Psoas muscle (tissue), 8 donors: ENCODE measurements around the gene MATN1. TPM values are rescaled to one million over a fixed set of nuclear protein-coding genes. Genes with fewer than 3 reads are reported as not detected.
"Not testable (repeated sequence)": the region's sequence is repeated elsewhere in the genome, so short reads cannot be mapped to it uniquely, and the experiment has no call there.

Source experiments
- ATAC-seq, 4 donors: fragments of 200-7000 bp; cut with Tn5 transposase; one replicate each; pipeline ENCODE4 v1.9.1; 2020; ENCODE audit warnings: moderate library complexity in 3 of 4, mild to moderate bottlenecking in 2 of 4
- DNase-seq, 2 donors: peaks; one replicate each; pipeline ENCODE4 v3.0.0-alpha.2; 2020
- H3K27ac ChIP-seq: fragments of 200-600 bp; one replicate; pipeline ENCODE4 v1.8.0; 2022
- H3K27me3 ChIP-seq, 3 donors: fragments of 200-600 bp in 1 of 3; one replicate each; pipeline versions ENCODE4 v1.6.1 to v1.8.0; 2013 to 2022; ENCODE audit warnings: low read length in 2 of 3, mild to moderate bottlenecking in 2 of 3, moderate library complexity in 1 of 3; ENCODE audit not compliant: insufficient read depth in 3 of 3
- H3K36me3 ChIP-seq, 2 donors: fragments of 200-600 bp in 1 of 2; one replicate each; pipeline versions ENCODE4 v1.6.1 to v1.8.0; 2013 to 2022; ENCODE audit warnings: low read depth in 1 of 2, mild to moderate bottlenecking in 1 of 2, moderate library complexity in 1 of 2; ENCODE audit not compliant: insufficient read depth in 1 of 2
- H3K4me1 ChIP-seq: fragments of 200-600 bp; one replicate; pipeline ENCODE4 v1.8.0; 2022
- H3K4me3 ChIP-seq: fragments of 200-600 bp; one replicate; pipeline ENCODE4 v1.8.0; 2022; ENCODE audit warnings: mild to moderate bottlenecking
- H3K9me3 ChIP-seq: fragments of 200-600 bp; one replicate; pipeline ENCODE4 v1.8.0; 2022
- WGBS, 3 donors: extraction: QIAGEN DNeasy Blood & Tissue Kit; methylation state at CpG; one replicate each; pipeline versions ENCODE4 v1.1.6 to v1.1.7; 2013; 5-methylcytosine and 5-hydroxymethylcytosine counted together
- intact Hi-C, 2 donors: fragments of 100-400 bp; cut with DNase I; formaldehyde crosslinking; loops; one replicate each; pipeline versions ENCODE4 v1.11.0 to v1.14.2; 2022
- polyA plus RNA-seq, 3 donors: library from polyadenylated mRNA; stranded (reverse); fragments of 200-250 nt; gene quantifications; one replicate each; pipeline ENCODE4 v1.2.3, GENCODE V29; 2013
- total RNA-seq, 4 donors: library from RNA; stranded (reverse); fragmentation: NEBNext Ultra II Directional in 2 of 4; extraction: Animal tissue kit (Norgen Biotek cat#: 25700) in 2 of 4; gene quantifications; one replicate each; pipeline versions ENCODE4 v1.2.1 to v1.2.4, GENCODE V29; 2021 to 2023
- TF ChIP-seq, protein P1 (sequence below): fragments of 200-600 bp; IDR thresholded peaks from one replicate; pipeline ENCODE4 v1.8.0; 2022; ENCODE audit warnings: antibody characterized with exemption
- donor health status: healthy with polysubstance abuse.
- donor health status: DM: no; HTN: no; CAD: no; lungs with moderate emphysema.
- donor health status: Bipolar disorder and iron deficiency.
- donor health status: healthy.
- donor health status: DM: yes; HTN: yes; CAD: no.
- donor health status: DM: no; HTN: no; CAD: no.
- donor health status: DM: no; HTN: no; CAD: no.
- donor health status: DM: yes; HTN: yes; CAD: no.

MATN1 gene
- total and polyA plus RNA-seq, 7 donors: 0.03 to 0.07 (median 0.04) TPM; not detected in 4

GRCh38 chr1:30768159-30768829 is 44.9 kb upstream of the MATN1 start:
- intact Hi-C loops: no loop called here
- no peak overlapping the region for H3K27ac ChIP-seq
- H3K4me1 ChIP-seq: peaks cover 10% of the 10 kb centered on the region
- H3K9me3 ChIP-seq: no peaks in the 10 kb centered on the region
- DNase-seq (no peak), ATAC-seq (no peak)
- H3K4me3 ChIP-seq: no peak overlapping the region
- H3K27me3 ChIP-seq: no peaks in the 10 kb centered on the region
- H3K36me3 ChIP-seq: no peaks in the 10 kb centered on the region
- TF ChIP-seq, protein P1, sequence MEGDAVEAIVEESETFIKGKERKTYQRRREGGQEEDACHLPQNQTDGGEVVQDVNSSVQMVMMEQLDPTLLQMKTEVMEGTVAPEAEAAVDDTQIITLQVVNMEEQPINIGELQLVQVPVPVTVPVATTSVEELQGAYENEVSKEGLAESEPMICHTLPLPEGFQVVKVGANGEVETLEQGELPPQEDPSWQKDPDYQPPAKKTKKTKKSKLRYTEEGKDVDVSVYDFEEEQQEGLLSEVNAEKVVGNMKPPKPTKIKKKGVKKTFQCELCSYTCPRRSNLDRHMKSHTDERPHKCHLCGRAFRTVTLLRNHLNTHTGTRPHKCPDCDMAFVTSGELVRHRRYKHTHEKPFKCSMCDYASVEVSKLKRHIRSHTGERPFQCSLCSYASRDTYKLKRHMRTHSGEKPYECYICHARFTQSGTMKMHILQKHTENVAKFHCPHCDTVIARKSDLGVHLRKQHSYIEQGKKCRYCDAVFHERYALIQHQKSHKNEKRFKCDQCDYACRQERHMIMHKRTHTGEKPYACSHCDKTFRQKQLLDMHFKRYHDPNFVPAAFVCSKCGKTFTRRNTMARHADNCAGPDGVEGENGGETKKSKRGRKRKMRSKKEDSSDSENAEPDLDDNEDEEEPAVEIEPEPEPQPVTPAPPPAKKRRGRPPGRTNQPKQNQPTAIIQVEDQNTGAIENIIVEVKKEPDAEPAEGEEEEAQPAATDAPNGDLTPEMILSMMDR: no peak
- WGBS, 3 donors: 88 to 90% (median 88%) methylated on average over 9 of the region's 9 CpGs

DNA sequence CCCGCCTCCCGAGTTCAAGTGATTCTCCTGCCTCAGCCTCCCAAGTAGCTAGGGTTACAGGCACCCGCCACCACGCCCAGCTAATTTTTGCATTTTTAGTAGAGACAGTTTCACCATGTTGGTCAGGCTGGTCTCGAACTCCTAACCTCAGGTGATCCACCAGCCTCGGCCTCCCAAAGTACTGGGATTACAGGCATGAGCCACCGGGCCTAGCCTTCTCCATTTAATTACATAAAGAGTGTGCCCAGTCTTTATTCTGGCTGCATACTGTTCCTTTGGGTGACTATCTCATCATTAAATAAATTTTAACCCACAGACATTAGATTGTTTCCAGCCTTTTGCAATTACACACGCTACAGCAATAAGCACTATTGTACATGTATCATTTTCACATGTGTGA is 43.6 kb upstream of the MATN1 start:
- WGBS, 3 donors: 96% methylated on average over 8 of the region's 8 CpGs

GRCh38 chr1:30765556-30766434 is 42.4 kb upstream of the MATN1 start:
- ATAC-seq: no peak
- H3K36me3 ChIP-seq: no peaks in the 10 kb centered on the region
- intact Hi-C loops: no loop called here
- no peak overlapping the region for H3K4me3 ChIP-seq
- TF ChIP-seq, protein P1: no peak
- H3K27me3 ChIP-seq: no peaks in the 10 kb centered on the region
- no peak for DNase-seq
- H3K27ac ChIP-seq: peak overlapping the region; percentile 43
- no peaks in the 10 kb centered on the region for H3K9me3 ChIP-seq
- H3K4me1 ChIP-seq: peaks cover 10% of the 10 kb centered on the region
- 84 to 90% (median 85%) methylated on average over 15 of the region's 15 CpGs for WGBS, 3 donors

More for the DNA sequence above, 43.6 kb upstream of the MATN1 start:
- H3K36me3 ChIP-seq, H3K27me3 ChIP-seq, DNase-seq, H3K9me3 ChIP-seq, H3K4me3 ChIP-seq, ATAC-seq, intact Hi-C loops, H3K27ac ChIP-seq: not testable (repeated sequence)
- H3K4me1 ChIP-seq: peaks cover 10% of the 10 kb centered on the region

DNA sequence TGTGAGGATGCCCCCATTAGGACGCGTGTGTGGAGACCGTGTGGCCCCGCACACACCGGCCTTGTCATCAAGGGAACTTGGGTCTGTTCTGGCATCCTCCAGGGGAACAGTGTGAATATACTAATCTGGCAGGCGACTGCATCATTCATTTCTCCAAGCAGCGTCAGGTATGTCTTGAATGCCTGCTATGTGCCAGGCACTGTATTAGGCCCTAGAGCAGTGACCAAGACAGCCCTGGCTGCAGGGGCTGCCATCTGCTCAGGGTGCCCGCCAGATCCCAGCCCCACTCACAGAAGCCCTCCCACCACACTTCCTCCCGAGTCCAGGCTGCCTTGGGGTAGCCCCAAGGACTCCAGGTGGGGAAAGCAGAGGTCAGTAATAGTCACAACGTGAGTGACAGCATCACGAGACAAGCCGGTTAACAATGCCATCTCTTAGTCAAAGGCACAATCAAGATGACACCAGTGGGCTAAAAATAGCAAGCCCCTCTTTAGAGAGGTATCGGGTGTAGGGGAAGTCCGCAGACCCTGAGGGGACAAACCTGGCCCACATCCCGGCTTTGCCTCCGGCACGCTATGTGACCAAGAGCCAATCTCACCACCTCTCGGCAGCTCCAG is 41.7 kb upstream of the MATN1 start:
- H3K36me3 ChIP-seq: no peaks in the 10 kb centered on the region
- peak; percentile 41 to 63 (median 60) for ATAC-seq
- 52 to 62% (median 61%) methylated on average over 18 of the region's 18 CpGs for WGBS, 3 donors
- TF ChIP-seq, protein P1: no peak
- no peaks in the 10 kb centered on the region for H3K27me3 ChIP-seq
- DNase-seq: no peak
- H3K27ac ChIP-seq: peak overlapping the region; percentile 71
- H3K9me3 ChIP-seq: no peaks in the 10 kb centered on the region
- intact Hi-C loops: no loop called here
- no peak overlapping the region for H3K4me3 ChIP-seq
- H3K4me1 ChIP-seq: peaks cover 10% of the 10 kb centered on the region

DNA sequence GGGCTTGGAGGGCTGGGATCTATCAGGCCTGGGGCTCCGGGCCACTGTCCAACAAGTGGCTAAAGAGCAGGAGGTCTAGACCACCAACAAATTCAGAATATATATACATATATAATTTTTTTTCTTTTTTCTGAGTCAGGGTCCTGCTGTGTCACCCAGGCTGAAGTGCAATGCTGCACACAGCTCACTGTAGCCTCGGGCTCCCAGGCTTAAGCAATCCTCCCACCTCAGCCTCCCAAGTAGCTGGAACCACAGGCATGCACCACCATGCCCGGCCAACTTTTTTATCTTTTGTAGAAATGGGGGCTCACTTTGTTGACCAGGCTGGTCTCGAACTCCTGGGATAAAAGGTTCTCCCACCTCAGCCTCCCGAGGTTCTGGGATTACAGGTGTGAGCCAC is 41.0 kb upstream of the MATN1 start:
- 89 to 93% (median 91%) methylated on average over 5 of the region's 5 CpGs for WGBS, 3 donors
- Histone ChIP-seq H3K27ac (peak overlapping the region; percentile 71), H3K36me3 (no peaks in the 10 kb centered on the region), H3K4me3 (no peak overlapping the region), H3K9me3 (no peaks in the 10 kb centered on the region), H3K27me3 (no peaks in the 10 kb centered on the region), H3K4me1 (peaks cover 10% of the 10 kb centered on the region)
- TF ChIP-seq, protein P1: no peak
- ATAC-seq (no peak), DNase-seq (no peak)
- intact Hi-C loops: no loop called here
